Calu3 (cell line): ENCODE results near the gene SKI. TPM values are rescaled to one million over a fixed set of nuclear protein-coding genes. Genes with fewer than 3 reads are reported as not detected.

Experiments
- BruUV-seq: library from RNA; stranded (reverse); fragments of 400-500 nt; replicated peaks from 2 replicates; lab custom pipeline; 2021; lab: Mats Ljungman, UMichigan
- CTCF ChIA-PET: fragments of 300-600 bp; sonication (Branson Sonifier 250); formaldehyde crosslinking; loops from one replicate; lab custom pipeline; 2022; ENCODE audit warnings: antibody characterized with exemption; lab: Charles Lee
- DNase-seq: peaks from one replicate; pipeline ENCODE4 v3.0.0; 2022
- H3K27ac Mint-ChIP-seq: one replicate; pipeline ENCODE4 v1.8.0; 2022; ENCODE audit warnings: mixed read lengths; ENCODE audit not compliant: unreplicated experiment
- H3K27me3 Mint-ChIP-seq: one replicate; pipeline ENCODE4 v1.8.0; 2022; ENCODE audit warnings: mixed read lengths; ENCODE audit not compliant: unreplicated experiment
- H3K36me3 Mint-ChIP-seq: one replicate; pipeline ENCODE4 v1.8.0; 2022; ENCODE audit warnings: mild to moderate bottlenecking, moderate library complexity, mixed read lengths; ENCODE audit not compliant: insufficient read depth, unreplicated experiment
- H3K4me1 Mint-ChIP-seq: one replicate; pipeline ENCODE4 v1.8.0; 2022; ENCODE audit warnings: mild to moderate bottlenecking, low read depth, mixed read lengths; ENCODE audit not compliant: unreplicated experiment
- H3K4me3 Mint-ChIP-seq: one replicate; pipeline ENCODE4 v1.8.0; 2022; ENCODE audit warnings: mild to moderate bottlenecking, low read depth, moderate library complexity, mixed read lengths; ENCODE audit not compliant: unreplicated experiment
- H3K9me3 Mint-ChIP-seq: one replicate; pipeline ENCODE4 v1.8.0; 2022; ENCODE audit warnings: low read depth, mixed read lengths; ENCODE audit not compliant: unreplicated experiment
- CTCF ChIP-seq: fragments of 200-600 bp; IDR thresholded peaks from one replicate; pipeline ENCODE4 v1.8.0; 2022; ENCODE audit warnings: antibody characterized with exemption; ENCODE audit not compliant: unreplicated experiment
- intact Hi-C: fragments of 100-400 bp; cut with micrococcal nuclease; formaldehyde crosslinking; loops from one replicate; pipeline ENCODE4 v1.10.0; 2022; ENCODE audit not compliant: unreplicated experiment
- total RNA-seq: library from RNA; stranded (reverse); gene quantifications from 2 replicates; pipeline ENCODE4 v1.2.3, GENCODE V29; 2022

SKI gene
- total RNA-seq, 1 experiment from 2014 or later: 33.8 TPM

- H3K27me3 Mint-ChIP-seq: no peaks in the 10 kb centered on the region
- CTCF ChIA-PET: no interaction called here
- BruUV-seq: no TSS peak
- no peaks in the 10 kb centered on the region for H3K4me1 Mint-ChIP-seq
- H3K27ac Mint-ChIP-seq: no peak overlapping the region
- H3K9me3 Mint-ChIP-seq: no peaks in the 10 kb centered on the region
- no peak for TF ChIP-seq CTCF
- intact Hi-C loops: no loop called here
- H3K4me3 Mint-ChIP-seq: no peak overlapping the region
- DNase-seq: no peak
- H3K36me3 Mint-ChIP-seq: peaks cover 11% of the 10 kb centered on the region
Measured at GRCh38 chr1:2181271-2181670, 46.8 kb upstream of the SKI start.

- no TSS peak for BruUV-seq
- Mint-ChIP-seq H3K36me3 (peaks cover 11% of the 10 kb centered on the region), H3K4me3 (no peak overlapping the region), H3K4me1 (no peaks in the 10 kb centered on the region), H3K27ac (no peak overlapping the region), H3K27me3 (no peaks in the 10 kb centered on the region), H3K9me3 (no peaks in the 10 kb centered on the region)
- intact Hi-C loops: no loop called here
- CTCF ChIA-PET: no interaction called here
- no peak for TF ChIP-seq CTCF
- no peak for DNase-seq
Measured at GRCh38 chr1:2181752-2182151, 46.4 kb upstream of the SKI start.

- Mint-ChIP-seq H3K36me3 (peaks cover 11% of the 10 kb centered on the region), H3K4me1 (no peaks in the 10 kb centered on the region), H3K27me3 (no peaks in the 10 kb centered on the region), H3K27ac (no peak overlapping the region), H3K9me3 (no peaks in the 10 kb centered on the region), H3K4me3 (no peak overlapping the region)
- CTCF ChIA-PET: no interaction called here
- no TSS peak for BruUV-seq
- intact Hi-C loops: no loop called here
- no peak for DNase-seq
- TF ChIP-seq CTCF: no peak
Measured at GRCh38 chr1:2182376-2182775, 45.7 kb upstream of the SKI start.

- Mint-ChIP-seq H3K4me1 (no peaks in the 10 kb centered on the region), H3K9me3 (no peaks in the 10 kb centered on the region), H3K27me3 (no peaks in the 10 kb centered on the region), H3K4me3 (no peak overlapping the region), H3K36me3 (peaks cover 11% of the 10 kb centered on the region), H3K27ac (no peak overlapping the region)
- BruUV-seq: no TSS peak
- CTCF ChIA-PET: no interaction called here
- intact Hi-C loops: no loop called here
- no peak for DNase-seq
- TF ChIP-seq CTCF: no peak
Measured at GRCh38 chr1:2183937-2184334, 44.2 kb upstream of the SKI start.
